ENCODE data around the gene EHMT1. TPM values are rescaled to one million over a fixed set of nuclear protein-coding genes. Genes with fewer than 3 reads are reported as not detected.

EHMT1 gene
- total RNA-seq, 4 donors from 2014 or later = 38.6 to 77.8 (median 54.3) TPM

DNA sequence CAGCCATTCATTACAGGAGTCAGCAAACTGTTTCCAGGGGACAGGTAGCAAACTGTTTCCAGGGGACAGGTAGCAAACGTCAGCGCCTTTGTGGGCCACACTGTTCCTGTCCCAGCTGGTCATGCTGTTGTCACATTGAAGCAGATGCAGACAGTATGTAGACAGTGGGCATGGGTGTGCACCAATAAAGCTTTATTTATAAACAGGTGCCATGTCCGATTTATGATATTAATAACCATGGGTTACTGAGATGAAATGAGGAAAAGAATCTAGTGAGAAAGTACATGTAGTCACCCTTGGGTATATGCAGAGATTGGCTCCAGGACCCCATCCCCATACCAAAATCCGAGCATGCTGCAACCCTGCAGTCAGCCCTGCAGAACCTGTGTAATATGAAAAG lies 122.5 kb downstream of the EHMT1 start:
- DNase-seq (no peak), ATAC-seq (no peak)
- in situ Hi-C loops (cut with MboI; ENCODE audit: low sequenced_read_pairs in 4 of 4) = no loop called here
- no peak for TF ChIP-seq POLR2A (IDR thresholded peaks at IDR 0.05)
- TF ChIP-seq, protein P1, sequence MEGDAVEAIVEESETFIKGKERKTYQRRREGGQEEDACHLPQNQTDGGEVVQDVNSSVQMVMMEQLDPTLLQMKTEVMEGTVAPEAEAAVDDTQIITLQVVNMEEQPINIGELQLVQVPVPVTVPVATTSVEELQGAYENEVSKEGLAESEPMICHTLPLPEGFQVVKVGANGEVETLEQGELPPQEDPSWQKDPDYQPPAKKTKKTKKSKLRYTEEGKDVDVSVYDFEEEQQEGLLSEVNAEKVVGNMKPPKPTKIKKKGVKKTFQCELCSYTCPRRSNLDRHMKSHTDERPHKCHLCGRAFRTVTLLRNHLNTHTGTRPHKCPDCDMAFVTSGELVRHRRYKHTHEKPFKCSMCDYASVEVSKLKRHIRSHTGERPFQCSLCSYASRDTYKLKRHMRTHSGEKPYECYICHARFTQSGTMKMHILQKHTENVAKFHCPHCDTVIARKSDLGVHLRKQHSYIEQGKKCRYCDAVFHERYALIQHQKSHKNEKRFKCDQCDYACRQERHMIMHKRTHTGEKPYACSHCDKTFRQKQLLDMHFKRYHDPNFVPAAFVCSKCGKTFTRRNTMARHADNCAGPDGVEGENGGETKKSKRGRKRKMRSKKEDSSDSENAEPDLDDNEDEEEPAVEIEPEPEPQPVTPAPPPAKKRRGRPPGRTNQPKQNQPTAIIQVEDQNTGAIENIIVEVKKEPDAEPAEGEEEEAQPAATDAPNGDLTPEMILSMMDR (IDR thresholded peaks at IDR 0.05 in 4 of 5, conservative IDR thresholded peaks at IDR 0.05 in 1 of 5) = no peak
- intact Hi-C loops (cut with DNase I; ENCODE audit: low total_unique reads) = no loop called here
- Histone ChIP-seq H3K36me3 (peaks cover 0 to 19% of the 10 kb centered on the region in 2 donors), H3K27me3 (no peaks in the 10 kb centered on the region), H3K27ac (peak overlapping the region in 1 of 4 donors; percentile 86), H3K9me3 (no peaks in the 10 kb centered on the region), H3K4me3 (no peak overlapping the region), H3K4me1 (peaks cover 14 to 17% of the 10 kb centered on the region in 2 donors)

DNA sequence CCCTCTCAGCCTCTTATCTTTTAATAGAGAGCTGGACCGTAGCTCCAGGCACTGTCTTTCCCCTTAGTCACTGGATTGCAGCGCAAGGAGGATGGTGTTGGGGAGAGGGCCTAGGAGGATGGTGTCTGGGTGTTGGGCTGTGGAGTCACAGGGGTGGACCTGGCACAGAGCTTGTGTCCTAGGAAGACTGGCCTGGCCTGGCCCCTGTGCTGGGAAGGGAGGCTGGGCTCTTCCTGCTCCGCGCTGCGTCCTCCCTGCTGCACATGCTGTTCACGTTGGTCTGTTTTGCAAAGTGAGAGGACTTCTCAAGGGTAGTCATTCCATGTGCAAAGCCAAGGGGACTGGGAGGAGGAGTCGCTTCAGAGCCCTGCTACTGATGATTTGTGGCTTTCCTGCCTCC lies 123.9 kb downstream of the EHMT1 start:
- TF ChIP-seq, protein P1 (IDR thresholded peaks at IDR 0.05 in 4 of 5, conservative IDR thresholded peaks at IDR 0.05 in 1 of 5) = no peak
- Histone ChIP-seq H3K4me1 (peaks cover 15 to 17% of the 10 kb centered on the region in 2 donors), H3K9me3 (no peaks in the 10 kb centered on the region), H3K27ac (peak overlapping the region in 2 of 4 donors; percentile 45 to 86), H3K4me3 (no peak overlapping the region), H3K36me3 (peaks cover 0 to 19% of the 10 kb centered on the region in 2 donors), H3K27me3 (no peaks in the 10 kb centered on the region)
- DNase-seq = peak; percentile 50 to 58
- in situ Hi-C loops (cut with MboI; ENCODE audit: low sequenced_read_pairs in 4 of 4) = no loop called here
- intact Hi-C loops (cut with DNase I; ENCODE audit: low total_unique reads) = no loop called here
- peak; percentile 19 to 69 for ATAC-seq

DNA sequence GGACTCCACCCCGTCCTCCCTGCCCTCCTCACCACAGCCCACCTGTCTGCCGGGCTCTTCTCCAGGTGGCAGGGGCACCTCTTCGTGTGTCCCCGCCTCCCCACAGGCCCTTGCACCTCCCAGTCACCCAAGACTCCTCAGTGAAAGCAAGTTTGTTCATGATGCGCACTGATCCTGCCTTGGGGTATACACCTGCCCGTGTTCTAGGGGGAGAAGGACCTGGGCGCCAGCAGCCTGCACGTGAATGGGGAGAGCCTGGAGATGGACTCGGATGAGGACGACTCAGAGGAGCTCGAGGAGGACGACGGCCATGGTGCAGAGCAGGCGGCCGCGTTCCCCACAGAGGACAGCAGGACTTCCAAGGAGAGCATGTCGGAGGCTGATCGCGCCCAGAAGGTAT lies 124.9 kb downstream of the EHMT1 start:
- intact Hi-C loops (cut with DNase I; ENCODE audit: low total_unique reads) (no loop called here), in situ Hi-C loops (cut with MboI; ENCODE audit: low sequenced_read_pairs in 4 of 4) (no loop called here)
- Histone ChIP-seq H3K36me3 (peaks cover 0 to 19% of the 10 kb centered on the region in 2 donors), H3K27ac (peak overlapping the region in 1 of 4 donors; percentile 86), H3K4me3 (no peak overlapping the region), H3K27me3 (no peaks in the 10 kb centered on the region), H3K9me3 (no peaks in the 10 kb centered on the region), H3K4me1 (peaks cover 17 to 19% of the 10 kb centered on the region in 2 donors)
- DNase-seq = no peak
- TF ChIP-seq POLR2A (IDR thresholded peaks at IDR 0.05) = no peak
- TF ChIP-seq, protein P1 (IDR thresholded peaks at IDR 0.05 in 4 of 5, conservative IDR thresholded peaks at IDR 0.05 in 1 of 5) = no peak
- no peak for ATAC-seq

DNA sequence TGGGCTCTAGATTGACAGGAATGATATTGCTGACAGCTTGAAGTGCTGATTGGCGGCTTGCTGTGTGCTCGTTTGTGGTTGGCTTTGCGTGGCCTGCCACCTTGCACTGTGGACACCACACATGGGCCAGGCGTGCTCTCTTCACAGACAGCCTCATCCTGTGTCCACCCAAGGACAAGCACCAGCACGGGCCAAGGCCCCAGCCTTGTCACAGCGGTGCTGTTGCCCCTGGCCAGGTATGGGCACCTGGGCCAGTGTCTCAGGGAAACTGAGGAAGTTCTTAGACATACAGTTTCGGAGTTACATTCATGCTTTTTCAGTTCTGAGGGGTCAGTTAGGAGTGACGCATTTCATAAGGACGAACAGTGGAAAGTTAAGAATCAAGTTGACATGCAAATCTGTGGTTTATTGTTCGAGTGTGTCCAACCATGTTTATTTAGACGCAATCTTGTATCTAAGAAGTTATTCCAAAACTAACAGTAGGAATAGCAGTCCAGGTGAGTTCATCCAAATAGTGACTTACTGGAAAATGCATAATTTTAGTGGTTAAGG lies 125.9 kb downstream of the EHMT1 start:
- Histone ChIP-seq H3K36me3 (peaks cover 0 to 19% of the 10 kb centered on the region in 2 donors), H3K4me1 (peaks cover 17 to 25% of the 10 kb centered on the region in 2 donors), H3K27ac (peak overlapping the region; percentile 42 to 86 (median 74)), H3K9me3 (no peaks in the 10 kb centered on the region), H3K4me3 (no peak overlapping the region), H3K27me3 (no peaks in the 10 kb centered on the region)
- no peak for DNase-seq
- TF ChIP-seq, protein P1 (IDR thresholded peaks at IDR 0.05 in 4 of 5, conservative IDR thresholded peaks at IDR 0.05 in 1 of 5) = no peak
- no peak for ATAC-seq
- in situ Hi-C loops (cut with MboI; ENCODE audit: low sequenced_read_pairs in 4 of 4) = no loop called here
- intact Hi-C loops (cut with DNase I; ENCODE audit: low total_unique reads) = no loop called here

DNA sequence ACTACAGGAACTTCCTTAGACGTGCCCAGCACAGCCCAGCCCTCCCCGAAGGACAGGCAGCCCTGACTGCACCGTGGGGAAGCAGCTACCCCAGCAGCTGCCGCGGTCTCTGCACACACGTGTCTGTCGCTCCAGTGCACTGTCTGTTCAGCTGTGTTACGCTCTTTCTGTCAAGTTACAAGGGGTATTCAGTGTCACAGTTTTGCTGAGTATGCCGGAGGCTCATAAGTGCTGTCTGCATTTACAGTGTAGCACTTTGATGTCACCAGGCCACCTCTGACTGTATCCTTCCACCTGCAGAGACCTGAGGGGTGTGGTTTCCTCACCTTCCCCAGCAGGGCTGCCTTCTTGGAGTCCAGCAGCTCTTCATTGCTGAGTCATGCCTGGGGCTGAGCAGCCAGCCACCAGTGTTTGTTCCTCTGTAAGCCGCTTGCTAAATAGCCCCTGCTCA lies 126.8 kb downstream of the EHMT1 start:
- no peak overlapping the region for H3K4me3 ChIP-seq
- intact Hi-C loops (cut with DNase I; ENCODE audit: low total_unique reads) = no loop called here
- peaks cover 0 to 19% of the 10 kb centered on the region in 2 donors for H3K36me3 ChIP-seq
- TF ChIP-seq, protein P1 (IDR thresholded peaks at IDR 0.05 in 4 of 5, conservative IDR thresholded peaks at IDR 0.05 in 1 of 5) = no peak
- no peak for TF ChIP-seq POLR2A (IDR thresholded peaks at IDR 0.05)
- H3K27ac ChIP-seq = peak overlapping the region; percentile 42 to 86 (median 74)
- H3K27me3 ChIP-seq = no peaks in the 10 kb centered on the region
- DNase-seq (peak; percentile 55 to 70), ATAC-seq (peak; percentile 82 to 91)
- H3K4me1 ChIP-seq = peaks cover 12 to 25% of the 10 kb centered on the region in 2 donors
- in situ Hi-C loops (cut with MboI; ENCODE audit: low sequenced_read_pairs in 4 of 4) = no loop called here
- H3K9me3 ChIP-seq = no peaks in the 10 kb centered on the region
